GM19372 (cell line): Measurements from ENCODE around the gene C14orf180.

ENCODE experiments used
- ATAC-seq: cut with Tn5 transposase; IDR thresholded peaks from one replicate; pipeline ENCODE4 v1.9.1; 2021; ENCODE audit warnings: mild to moderate bottlenecking, low read depth, moderate library complexity; ENCODE audit not compliant: unreplicated experiment

The C14orf180 gene

DNA sequence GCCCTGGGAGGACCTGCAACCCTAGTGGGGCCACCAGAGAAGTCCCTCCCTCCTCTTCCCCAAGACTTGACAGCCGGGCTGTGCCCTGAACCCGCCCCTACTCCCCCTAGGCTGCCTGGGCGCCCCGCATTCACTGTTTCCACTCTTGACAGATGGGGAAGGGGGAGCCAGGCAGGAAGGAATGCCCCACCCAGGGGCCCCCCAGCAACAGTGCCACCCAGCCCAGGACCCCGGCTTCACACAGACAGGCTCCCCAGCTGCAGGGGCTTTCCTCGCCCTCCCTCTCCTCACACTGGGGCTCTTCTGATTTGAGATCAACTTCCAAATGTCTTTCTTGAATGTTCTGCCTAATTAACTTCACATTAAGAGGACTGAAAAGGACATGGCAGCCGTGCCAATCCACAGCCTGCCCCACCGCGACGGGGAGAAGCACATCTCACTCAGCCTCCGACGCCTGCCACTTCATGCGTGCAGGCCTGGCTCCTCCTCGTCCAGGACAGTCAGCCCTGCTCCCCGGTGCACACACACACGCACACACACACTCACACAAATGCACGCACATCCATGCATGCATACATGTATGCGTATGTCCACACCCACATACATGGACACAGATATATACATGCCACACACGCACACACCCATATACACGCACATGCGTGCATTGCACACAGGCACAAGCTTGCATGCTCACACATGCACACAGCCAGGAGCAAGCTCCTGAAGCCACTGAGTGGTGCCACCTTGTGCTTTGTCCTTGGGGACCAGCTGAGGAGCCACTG, 19.6 kb upstream of the C14orf180 start:
- no peak for ATAC-seq

DNA sequence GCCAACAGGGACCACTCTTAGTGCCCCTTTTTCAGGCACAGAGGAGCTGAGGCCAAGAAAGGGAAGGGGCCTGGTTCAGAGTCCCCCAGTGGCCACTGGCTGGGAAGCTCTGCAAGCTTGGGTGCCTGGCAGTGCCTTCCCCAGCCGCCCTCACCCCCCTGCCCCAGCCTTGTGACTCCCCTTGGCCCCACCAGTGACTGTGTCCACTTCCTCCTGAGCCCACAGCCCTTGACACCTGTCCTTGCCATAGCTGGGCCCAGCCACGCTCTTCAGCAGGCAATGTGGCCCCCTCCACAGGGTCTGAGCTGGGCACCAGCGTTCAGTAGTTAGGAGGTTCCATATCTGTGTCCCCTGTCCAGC, 19.0 kb upstream of the C14orf180 start:
- ATAC-seq = no peak

DNA sequence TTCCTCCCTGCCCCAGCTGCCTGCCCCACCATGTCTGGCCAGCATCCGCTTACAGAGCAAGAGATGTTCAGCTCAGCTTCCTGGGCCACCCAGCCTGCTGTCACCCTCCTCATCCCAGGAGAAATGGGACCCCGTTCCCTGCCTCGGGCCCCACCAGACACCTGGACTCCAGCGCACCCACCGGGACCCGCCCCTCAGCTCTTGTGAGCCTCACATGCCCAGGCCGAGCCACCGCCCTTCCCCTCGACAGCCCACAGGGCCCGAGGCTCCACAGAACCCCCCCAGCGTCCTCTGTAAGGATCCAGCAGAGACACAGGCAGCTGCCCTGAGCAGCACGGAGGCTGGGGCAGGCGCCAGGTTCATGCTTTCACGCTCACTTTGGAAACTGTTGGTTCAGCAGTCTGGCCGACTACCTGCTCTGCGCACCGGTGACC, 18.4 kb upstream of the C14orf180 start:
- ATAC-seq = no peak

DNA sequence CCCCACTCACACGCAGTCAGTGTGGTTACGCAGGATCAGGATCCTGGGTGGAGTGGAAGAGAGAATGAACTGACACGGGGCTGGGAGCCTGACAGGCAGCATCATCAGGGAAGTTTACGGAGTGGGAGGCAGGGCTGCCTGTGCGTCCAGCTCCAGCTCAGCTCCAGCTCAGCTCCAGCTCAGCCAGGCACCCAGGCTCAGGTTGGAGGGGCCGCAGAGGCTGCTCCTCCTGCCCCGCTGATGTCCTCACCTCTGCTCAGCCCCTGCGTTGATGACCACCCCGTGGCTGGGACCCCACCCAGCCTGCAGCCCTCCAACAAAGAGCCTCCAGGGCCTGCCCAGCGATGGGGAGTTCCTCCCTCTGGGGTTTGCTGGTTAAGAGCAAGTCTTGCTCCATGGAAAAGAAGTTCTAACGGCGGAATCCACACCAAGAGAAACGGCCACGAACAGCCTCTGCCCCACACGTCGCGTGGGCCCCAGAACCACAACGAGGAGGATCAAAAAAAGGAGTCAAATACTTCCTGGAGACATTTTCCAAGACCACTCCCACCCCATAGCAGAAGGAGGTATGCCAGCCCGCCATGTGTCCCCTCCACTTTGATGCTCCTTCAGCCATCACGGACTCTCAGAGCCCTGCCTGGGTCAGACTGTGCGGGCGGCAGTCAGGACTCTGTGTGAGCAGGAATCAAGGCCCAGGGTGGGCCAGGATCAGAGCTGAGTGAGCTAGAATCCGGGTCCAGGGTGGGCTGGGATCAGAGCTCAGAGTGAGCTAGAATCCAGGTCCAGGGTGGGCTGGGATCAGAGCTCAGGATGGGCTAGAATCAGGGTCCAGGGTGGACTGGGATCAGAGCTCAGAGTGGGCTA, 17.7 kb upstream of the C14orf180 start:
- no peak for ATAC-seq

DNA sequence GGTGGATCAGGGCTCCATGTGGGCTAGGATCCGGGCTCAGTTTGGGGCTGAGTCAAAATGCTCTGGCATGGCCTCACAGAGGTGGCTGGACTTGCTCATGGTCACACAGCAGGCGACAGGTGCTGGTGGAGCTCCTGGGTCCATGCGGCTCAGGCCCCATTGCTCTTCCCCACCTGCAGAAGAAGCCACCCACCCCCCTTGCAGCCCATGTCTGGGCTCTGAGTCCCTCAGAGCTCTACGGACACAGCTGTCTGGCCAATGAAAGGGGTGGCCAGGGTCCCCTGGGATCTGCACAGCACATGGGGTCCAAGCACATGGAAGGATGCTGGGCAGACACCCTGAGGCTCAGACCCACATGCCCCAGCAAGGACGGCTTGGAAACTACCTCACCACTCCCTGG, 17.0 kb upstream of the C14orf180 start:
- ATAC-seq = no peak

DNA sequence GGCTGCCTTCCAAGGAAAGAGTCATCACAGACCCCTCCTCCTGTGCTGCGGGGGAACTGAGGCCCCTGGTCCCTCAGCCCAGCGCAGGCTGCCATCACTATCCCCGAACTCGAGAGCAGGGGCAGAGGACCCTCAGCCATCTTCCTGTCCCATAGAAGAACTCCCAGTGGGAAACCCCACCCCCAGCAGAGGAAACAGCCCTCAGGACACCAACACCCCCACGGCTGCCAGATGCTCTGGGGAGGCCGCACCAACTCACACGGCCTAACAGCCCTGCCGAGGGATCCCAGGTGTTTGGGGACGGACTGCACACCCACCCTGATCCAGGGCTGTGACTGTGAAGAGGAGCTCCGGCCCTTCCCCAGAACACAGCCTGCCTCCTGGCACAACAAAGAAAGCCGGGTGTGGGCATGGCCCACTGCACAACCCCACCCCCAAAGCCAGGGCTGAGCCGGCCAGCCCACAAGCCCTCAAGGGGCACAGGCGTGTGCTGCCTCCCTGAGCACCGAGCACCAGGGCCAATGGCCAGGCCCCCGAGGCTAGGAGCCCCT, 16.3 kb upstream of the C14orf180 start:
- no peak for ATAC-seq

DNA sequence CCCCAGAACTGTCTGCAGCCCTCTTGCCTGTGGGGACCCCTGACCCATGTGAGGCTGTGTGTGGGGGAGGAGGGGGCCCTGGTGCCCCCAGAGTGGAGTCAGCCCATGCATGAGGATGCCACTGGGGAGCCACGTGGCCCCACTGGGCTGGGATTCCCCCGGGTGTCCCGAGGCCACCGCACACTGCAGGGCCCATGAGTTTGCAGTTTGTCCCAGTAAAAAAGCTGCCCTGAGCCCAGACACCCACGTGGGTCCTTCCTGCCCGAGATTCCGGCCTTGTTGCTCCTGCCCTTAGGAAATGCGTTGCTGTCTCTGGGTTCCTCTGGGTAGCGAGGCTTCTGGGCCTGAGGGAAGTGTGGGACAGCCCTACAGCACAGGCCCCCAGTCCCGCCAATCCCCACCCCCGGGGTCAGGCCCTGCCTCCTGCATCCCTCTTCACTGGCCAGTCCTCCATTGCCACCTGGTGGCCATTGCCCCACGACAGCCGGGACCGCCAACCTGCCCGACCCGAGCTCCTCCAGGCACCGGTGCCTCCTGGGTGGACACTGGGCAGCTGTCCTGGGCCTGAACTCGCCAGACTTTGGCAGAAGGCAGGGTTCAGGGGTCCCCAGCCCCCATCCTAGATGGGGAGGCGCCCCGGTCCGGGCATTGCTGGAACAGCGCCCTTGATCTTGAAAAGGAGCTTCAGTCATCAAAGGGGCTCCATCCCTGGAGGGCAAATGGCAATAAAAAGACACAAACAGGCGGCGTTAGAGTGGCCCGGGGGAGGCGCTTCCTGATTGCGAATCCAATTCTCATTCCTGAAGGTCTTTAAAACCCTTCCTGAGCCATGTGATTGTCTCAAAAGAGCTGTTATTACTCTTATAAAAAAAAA, 15.6 kb upstream of the C14orf180 start:
- no peak for ATAC-seq

DNA sequence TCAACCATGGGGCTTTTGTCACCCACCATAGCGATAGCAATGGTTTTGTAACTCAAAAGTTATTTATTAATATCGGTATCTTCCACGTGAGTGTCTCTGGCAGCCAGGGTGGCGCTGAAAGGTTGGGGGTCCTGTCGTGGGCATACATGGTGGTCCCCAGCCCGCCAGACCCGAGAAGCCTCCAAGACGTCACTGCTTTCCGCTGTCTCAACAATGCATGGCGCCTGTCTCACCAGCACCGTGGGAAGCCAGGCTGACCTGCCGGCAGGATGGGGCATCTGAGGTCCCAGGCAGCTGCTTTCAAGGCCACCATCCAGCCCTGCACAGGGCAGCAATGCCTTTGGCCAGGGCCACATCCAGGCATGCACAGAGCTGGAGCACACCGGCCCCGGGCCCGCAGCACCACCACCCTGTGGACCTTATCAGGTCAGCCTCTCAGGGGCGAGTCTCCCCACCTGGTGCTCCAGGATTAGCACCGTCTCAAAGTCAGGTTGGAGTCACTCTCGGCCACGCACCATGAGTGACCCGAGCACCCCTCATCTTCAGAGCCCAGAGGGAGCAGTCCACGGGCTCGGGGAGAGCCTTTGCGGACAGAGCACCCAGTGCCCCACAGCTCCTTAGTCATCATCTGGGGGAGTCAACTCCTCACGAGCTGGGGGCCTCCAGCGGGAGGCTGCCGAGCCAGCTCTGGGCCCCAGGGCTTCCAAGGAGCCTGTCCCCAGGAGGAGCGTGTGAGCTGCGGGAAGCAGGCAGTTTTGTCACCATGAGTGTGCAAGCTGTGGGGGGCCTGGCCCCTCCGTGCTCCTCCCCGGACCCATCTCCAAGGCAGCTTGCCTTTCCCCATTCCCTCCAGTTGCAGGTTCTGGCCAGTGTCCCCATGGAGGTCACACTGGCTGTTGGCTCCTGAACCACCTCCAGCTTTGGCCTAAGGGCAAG, 14.6 kb upstream of the C14orf180 start:
- ATAC-seq = no peak

DNA sequence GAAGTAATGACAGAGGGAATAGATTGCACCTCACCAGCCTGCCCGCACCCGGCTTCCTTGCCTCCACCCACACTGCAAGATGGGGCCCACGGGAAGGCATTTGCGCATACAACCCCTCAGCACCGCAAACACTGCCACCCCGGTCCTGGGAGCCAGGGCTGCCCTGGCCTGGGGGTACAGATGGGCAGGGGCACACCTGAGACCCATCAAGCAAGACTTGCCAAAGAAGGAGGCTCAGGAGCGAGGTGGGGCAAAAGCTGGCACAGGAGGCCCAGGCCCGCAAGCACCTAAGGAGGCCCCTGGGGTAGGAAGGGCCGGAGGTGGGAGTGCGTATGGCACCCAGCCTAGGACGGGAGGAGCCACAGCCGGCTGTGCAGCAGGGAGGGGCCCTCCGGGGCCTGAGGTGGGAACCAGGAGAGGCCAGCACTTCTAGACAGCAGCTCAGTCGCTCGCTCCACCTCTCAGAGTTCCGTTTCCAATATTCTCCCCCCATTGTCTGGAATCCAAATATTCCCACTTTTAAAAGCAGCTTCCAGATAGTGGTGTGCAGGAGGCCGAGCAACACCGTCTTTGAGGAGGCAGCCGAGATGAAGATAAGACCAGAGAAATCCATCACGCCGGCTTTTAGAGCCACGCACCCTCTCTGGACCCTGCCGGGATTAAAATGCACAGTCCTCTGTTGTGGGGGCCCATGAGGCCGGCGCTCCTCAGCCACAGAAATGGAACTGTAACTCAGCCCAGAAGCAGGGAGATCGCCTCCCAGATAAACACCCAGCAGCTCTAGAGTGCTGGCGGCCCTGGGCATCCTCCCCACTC, 12.2 kb upstream of the C14orf180 start:
- ATAC-seq = no peak

DNA sequence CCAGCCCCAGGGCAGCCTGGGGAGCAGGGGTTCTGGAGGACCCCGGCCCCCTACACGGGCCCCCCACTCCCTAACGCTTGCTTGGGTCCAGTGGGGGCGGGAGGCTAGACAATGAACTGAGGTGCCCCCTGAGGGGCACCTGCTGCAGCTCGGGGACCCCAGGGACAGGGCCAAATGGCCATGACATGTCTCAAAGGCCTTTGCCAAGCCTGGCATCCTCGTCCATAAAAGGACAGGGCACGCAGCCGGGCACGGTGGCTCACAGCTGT, 11.7 kb upstream of the C14orf180 start:
- ATAC-seq = no peak

DNA sequence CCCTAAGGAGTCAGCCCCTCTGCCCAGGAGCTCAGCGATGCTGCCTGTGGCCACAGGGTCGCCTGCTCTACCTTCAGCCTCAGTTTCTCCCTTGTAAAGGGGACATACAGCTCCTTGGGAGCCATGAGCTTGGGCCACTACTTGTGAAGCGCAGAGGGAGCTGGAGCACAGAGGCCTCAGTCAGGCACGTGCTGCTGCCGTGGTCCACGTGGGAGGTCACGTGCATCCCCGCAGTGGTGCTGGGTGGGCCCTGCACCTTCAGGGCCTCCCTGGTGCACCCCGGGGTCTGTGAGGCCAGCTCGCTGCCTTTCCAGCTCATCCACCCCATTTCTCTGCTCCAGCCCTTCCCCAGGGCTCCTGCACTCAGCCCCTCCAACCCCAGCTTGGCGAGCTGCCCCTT, 10.9 kb upstream of the C14orf180 start:
- no peak for ATAC-seq

DNA sequence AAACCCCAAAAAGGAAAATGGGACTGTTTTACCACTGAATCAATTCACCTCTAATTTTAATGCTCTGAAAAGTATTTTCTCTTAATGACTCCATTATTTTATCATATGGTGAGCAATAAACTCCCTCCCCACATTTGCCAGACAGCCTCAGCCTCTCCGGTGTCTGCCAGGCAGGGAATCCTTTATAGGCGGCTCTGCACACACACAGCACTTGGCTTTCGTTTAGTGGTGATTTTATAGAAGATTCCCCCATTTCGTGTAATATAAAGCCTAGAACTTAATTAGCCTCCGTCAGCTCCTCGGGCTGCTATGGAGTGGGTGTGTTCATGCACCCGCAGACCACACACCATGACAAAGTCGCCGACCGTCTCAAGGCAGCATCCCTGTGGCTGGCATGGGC, 10.1 kb upstream of the C14orf180 start:
- no peak for ATAC-seq

DNA sequence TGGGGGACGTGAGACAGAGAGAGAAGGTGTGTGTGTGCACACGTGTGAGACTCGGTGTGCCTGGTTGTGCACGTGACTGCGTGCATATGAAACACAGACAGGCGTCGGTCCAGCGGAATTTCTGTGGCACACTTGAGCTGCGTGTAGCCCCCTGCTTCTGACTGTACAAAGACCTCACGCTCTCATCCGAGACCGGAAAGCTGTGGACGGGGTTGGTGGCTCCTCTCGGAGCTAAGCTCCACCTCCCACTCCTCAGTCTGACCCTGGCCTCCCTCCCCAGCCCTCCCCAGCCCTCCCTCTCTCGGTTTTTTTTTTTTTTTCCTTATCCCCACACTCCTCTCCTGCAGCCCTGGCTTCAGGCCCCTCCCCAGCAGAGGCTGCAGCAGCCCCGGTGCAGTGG, 8.3 kb upstream of the C14orf180 start:
- no peak for ATAC-seq

DNA sequence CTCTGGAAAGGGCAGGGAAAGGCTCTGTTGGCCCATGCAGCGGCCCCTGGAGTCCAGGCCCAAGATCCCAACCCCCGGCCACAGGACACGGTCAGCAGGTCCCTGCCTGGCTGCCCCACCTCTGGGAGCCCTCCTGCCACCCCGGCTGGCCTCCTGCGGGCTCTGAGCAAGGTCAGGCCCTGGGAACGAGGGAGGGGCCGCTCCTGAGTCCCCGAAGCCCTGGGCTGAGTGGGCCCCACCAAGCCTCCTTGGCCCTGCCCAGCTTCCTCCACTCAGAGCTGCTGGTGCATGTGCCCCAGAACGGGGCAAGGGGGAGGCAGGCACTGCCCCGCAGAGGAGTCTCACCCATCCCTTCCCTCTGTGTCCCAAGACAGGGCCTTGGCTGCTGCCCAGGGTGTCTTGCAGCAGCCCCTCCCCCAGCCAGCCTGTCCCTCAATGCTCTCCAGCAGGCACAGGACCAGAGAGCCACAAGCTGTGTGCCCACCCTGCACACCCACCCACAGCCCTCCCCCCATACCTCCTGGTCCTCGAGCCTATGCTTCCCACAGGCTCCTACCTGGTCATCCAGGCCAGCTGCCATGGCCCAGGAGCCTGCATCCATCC, 7.4 kb upstream of the C14orf180 start:
- no peak for ATAC-seq

DNA sequence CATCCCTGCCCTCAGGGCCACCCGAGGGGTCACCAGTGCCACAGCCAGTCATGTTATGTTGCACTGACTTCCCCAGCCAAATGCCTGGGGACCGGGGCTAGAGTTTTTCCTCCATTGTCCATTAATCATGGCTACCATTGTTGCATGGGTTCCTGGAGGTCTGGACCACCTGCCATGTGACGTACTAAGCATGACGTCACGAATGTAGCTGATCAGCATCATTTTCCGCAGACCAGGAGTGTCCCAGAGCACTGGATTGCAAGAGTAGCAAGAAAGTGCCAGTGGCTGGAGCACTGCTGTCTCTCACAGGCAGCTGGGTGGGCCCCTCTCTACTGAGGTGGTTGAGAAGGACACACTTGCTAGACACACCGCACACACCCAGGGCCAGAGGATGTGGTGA, 6.9 kb upstream of the C14orf180 start:
- ATAC-seq = no peak

DNA sequence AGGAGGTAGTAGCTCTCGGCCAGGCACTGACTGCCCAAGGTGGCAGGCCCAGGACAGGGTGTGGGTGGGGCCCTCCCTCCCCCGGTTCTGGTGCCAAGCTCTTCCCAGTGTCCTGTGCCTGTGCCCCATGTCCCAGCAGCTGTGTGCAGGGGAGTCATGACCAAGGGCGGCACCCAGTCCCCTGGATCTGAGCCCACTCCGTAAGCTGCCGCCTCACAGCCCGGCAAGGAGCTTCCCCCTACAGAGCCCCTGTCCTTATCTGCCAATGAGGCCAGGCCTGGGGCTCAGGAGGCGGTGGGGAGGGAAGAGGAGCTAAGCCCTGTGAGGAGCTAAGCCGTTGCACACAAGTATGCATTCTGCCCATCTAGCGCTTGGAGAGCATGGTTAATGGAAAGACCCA, 5.6 kb upstream of the C14orf180 start:
- ATAC-seq = no peak

DNA sequence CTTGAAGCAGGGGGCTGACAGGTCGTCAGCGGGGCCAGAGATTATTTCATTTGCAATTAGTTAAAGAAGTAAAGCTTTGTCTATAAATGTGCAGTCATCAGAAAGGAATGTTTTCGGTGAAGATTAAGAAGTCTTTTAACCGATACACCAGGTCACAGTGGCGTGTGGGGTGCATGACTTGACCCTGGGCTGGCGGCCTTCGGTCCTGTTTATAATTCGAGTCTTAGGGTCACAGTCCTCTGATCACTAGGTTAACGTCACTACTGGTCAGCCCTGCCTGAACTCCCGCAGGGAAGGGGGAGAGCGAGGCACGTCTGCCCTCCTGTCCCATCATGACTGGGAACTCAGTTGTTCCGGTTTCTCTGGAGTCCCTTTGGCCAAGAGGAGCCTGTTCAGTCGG, 5.0 kb upstream of the C14orf180 start:
- no peak for ATAC-seq

DNA sequence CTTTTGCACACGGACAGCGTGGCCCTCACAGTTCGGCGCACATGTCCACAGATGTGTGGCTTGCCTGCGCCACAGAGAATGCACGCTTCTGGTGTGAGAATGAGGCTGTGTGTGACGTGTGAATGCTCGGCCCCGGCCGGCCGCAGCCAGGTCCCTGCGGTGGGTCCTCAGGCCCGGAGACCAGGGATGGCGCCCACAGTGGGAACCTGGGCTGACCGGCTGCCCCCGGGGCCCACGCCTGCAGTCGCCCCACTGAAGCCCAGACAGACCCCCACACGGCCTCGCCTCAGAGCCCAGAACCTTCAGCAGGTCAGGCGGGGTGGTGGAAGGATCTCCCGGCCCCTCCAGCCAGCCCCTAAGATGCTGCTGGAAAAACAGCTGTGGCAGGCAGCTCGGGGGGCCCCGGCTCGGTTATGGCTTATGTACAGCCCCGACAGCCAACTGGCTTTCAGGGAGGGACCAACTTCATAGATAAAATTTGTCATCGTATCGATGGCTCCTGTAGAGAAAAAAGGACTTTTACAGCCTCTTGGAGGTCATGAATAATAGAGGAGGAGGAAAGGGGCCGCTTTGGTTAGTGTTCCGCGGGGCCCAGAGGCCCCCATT, 4.5 kb upstream of the C14orf180 start:
- ATAC-seq = no peak
